Measurements from ENCODE around the gene PRMT7. TPM values are rescaled to one million over a fixed set of nuclear protein-coding genes. Genes with fewer than 3 reads are reported as not detected.

The PRMT7 gene
- total RNA-seq, 2 experiments from 2014 or later: 80.4 to 85.1 TPM

DNA sequence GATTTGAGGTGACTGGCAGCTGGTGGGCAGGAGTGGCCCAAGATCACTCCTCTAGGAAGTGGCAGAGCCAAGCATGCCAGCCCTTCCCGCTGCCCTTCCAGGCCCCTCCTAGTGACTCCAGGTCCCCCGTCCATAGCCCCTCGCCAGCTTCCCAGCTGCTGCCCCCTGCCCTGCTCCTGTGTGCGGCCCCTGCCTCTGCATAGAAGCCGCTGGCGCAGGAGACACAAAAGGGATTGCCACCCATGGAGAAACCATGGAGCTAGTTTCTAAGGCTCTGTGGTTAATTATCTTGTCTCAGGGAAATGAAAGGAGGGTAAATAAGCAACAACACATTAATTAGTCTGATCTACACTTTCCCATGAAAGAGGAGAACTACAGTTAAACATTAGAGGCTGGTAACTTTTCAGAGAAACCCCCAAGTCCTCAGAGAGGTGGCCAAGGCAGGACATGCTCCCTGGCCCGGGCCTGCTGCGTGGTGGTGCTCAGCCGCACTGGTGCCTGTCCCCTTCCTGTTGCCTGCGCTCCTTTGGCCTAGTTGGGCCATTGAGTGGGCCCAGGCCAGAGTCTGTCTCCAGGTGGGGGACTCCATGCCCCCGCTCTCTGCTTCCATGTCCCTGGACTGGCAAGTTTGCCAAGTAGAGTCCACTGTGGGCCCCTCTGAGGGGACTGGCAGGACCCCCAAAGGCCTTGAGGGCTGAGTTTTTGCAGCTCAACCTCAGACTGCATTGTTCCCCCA, 65.2 kb downstream of the PRMT7 start:
- H3K4me2 ChIP-seq (ENCODE audit: low read length): no peak overlapping the region
- no peak for TF ChIP-seq EZH2phosphoT487 (IDR thresholded peaks at IDR 0.05; ENCODE audit: borderline replicate concordance, low read depth, low read length)
- peaks cover 2% of the 10 kb centered on the region for H3K4me1 ChIP-seq (ENCODE audit: insufficient read depth, low read length, poor library complexity, severe bottlenecking)
- BruUV-seq (replicated peaks): no TSS peak
- ChIA-PET CTCF (ENCODE audit: unreplicated experiment) (interaction anchor here (0.5 kb wide), 1 partner anchor 1535 kb away, joined by 3 read pairs; no protein-coding TSS in a partner anchor), POLR2A (interaction anchor here (0.9 kb wide), 1 partner anchor 21 kb away, joined by 3 read pairs; no protein-coding TSS in a partner anchor)
- H2AFZ ChIP-seq (ENCODE audit: low read length): no peak overlapping the region
- H4K20me1 ChIP-seq (ENCODE audit: insufficient read depth, low read length): no peaks in the 10 kb centered on the region
- no peaks in the 10 kb centered on the region for H3K9me2 ChIP-seq (ENCODE audit: insufficient read depth, low read length)
- H3K4me3 ChIP-seq (ENCODE audit: low read depth, low read length, poor library complexity, severe bottlenecking): no peak overlapping the region
- H3K27ac ChIP-seq (ENCODE audit: low read depth, low read length, poor library complexity, severe bottlenecking): no peak overlapping the region
- DNase-seq (ENCODE audit: low spot score): no peak
- no peaks in the 10 kb centered on the region for H3K36me3 ChIP-seq (ENCODE audit: insufficient read depth, low read length)
- no peaks in the 10 kb centered on the region for H3K9me3 ChIP-seq (ENCODE audit: low read length)
- no peaks in the 10 kb centered on the region for H3K79me2 ChIP-seq (ENCODE audit: insufficient read depth, low read depth, low read length)
- intact Hi-C loops (cut with micrococcal nuclease; ENCODE audit: unreplicated experiment): no loop called here

DNA sequence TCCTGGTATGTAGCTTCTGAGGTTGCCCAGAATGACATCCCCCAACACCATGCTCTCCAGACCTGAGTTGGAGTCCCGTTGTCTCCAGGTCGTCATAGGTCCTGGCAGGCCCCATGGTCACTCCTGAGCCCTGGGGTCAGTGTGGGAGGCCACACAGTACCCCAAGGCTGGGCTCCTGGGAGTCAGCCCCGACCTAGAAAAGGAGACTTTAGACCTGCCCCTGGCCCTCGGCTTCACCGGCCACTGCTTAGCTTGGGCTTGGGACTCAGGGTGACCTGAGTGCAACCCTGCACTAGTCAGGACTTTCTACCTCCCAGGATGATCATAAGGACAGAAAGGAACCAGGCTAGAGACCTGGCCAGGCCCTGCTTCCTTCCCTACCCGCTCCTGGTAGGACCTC, 65.8 kb downstream of the PRMT7 start:
- TF ChIP-seq, protein P1, sequence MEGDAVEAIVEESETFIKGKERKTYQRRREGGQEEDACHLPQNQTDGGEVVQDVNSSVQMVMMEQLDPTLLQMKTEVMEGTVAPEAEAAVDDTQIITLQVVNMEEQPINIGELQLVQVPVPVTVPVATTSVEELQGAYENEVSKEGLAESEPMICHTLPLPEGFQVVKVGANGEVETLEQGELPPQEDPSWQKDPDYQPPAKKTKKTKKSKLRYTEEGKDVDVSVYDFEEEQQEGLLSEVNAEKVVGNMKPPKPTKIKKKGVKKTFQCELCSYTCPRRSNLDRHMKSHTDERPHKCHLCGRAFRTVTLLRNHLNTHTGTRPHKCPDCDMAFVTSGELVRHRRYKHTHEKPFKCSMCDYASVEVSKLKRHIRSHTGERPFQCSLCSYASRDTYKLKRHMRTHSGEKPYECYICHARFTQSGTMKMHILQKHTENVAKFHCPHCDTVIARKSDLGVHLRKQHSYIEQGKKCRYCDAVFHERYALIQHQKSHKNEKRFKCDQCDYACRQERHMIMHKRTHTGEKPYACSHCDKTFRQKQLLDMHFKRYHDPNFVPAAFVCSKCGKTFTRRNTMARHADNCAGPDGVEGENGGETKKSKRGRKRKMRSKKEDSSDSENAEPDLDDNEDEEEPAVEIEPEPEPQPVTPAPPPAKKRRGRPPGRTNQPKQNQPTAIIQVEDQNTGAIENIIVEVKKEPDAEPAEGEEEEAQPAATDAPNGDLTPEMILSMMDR (conservative IDR thresholded peaks at IDR 0.05; ENCODE audit: low read length): no peak
- TF ChIP-seq EZH2phosphoT487 (IDR thresholded peaks at IDR 0.05; ENCODE audit: borderline replicate concordance, low read depth, low read length): no peak
- Histone ChIP-seq H3K79me2 (ENCODE audit: insufficient read depth, low read depth, low read length) (no peaks in the 10 kb centered on the region), H2AFZ (ENCODE audit: low read length) (no peak overlapping the region), H3K27ac (ENCODE audit: low read depth, low read length, poor library complexity, severe bottlenecking) (no peak overlapping the region), H3K4me3 (ENCODE audit: low read depth, low read length, poor library complexity, severe bottlenecking) (no peak overlapping the region), H3K9me3 (ENCODE audit: low read length) (no peaks in the 10 kb centered on the region), H3K4me1 (ENCODE audit: insufficient read depth, low read length, poor library complexity, severe bottlenecking) (peaks cover 2% of the 10 kb centered on the region), H3K9me2 (ENCODE audit: insufficient read depth, low read length) (no peaks in the 10 kb centered on the region), H3K36me3 (ENCODE audit: insufficient read depth, low read length) (no peaks in the 10 kb centered on the region), H4K20me1 (ENCODE audit: insufficient read depth, low read length) (no peaks in the 10 kb centered on the region), H3K4me2 (ENCODE audit: low read length) (no peak overlapping the region)
- intact Hi-C loops (cut with micrococcal nuclease; ENCODE audit: unreplicated experiment): no loop called here
- no peak for DNase-seq (ENCODE audit: low spot score)
- no TSS peak for BruUV-seq (replicated peaks)
- CTCF ChIA-PET (ENCODE audit: unreplicated experiment): no interaction called here
- POLR2A ChIA-PET: no interaction called here

GRCh38 chr16:68377221-68377620, 66.4 kb downstream of the PRMT7 start:
- peaks cover 8% of the 10 kb centered on the region for H3K4me1 ChIP-seq (ENCODE audit: insufficient read depth, low read length, poor library complexity, severe bottlenecking)
- intact Hi-C loops (cut with micrococcal nuclease; ENCODE audit: unreplicated experiment): no loop called here
- POLR2A ChIA-PET: interaction anchor here (0.6 kb wide), 1 partner anchor 19 kb away, joined by 3 read pairs; no protein-coding TSS in a partner anchor

More at GRCh38 chr16:68377221-68377620, 66.4 kb downstream of the PRMT7 start:
- no peaks in the 10 kb centered on the region for H3K36me3 ChIP-seq (ENCODE audit: insufficient read depth, low read length)
- H4K20me1 ChIP-seq (ENCODE audit: insufficient read depth, low read length): no peaks in the 10 kb centered on the region
- no peak overlapping the region for H3K4me3 ChIP-seq (ENCODE audit: low read depth, low read length, poor library complexity, severe bottlenecking)
- CTCF ChIA-PET (ENCODE audit: unreplicated experiment): no interaction called here
- H3K9me3 ChIP-seq (ENCODE audit: low read length): no peaks in the 10 kb centered on the region
- no peak for DNase-seq (ENCODE audit: low spot score)
- no peaks in the 10 kb centered on the region for H3K79me2 ChIP-seq (ENCODE audit: insufficient read depth, low read depth, low read length)
- TF ChIP-seq EZH2phosphoT487 (IDR thresholded peaks at IDR 0.05; ENCODE audit: borderline replicate concordance, low read depth, low read length): no peak
- TF ChIP-seq, protein P1 (conservative IDR thresholded peaks at IDR 0.05; ENCODE audit: low read length): no peak
- no peak overlapping the region for H2AFZ ChIP-seq (ENCODE audit: low read length)
- no peaks in the 10 kb centered on the region for H3K9me2 ChIP-seq (ENCODE audit: insufficient read depth, low read length)
- H3K27ac ChIP-seq (ENCODE audit: low read depth, low read length, poor library complexity, severe bottlenecking): no peak overlapping the region
- H3K4me2 ChIP-seq (ENCODE audit: low read length): no peak overlapping the region
- no TSS peak for BruUV-seq (replicated peaks)

Measured in OCI-LY7 (cell line).